Measurements from ENCODE around the gene POLR3B. TPM values are rescaled to one million over a fixed set of nuclear protein-coding genes. Genes with fewer than 3 reads are reported as not detected.

The POLR3B gene
- total RNA-seq, 1 donor from 2014 or later = 24.4 TPM

GRCh38 chr12:106412563-106412962 lies 55.0 kb downstream of the POLR3B start:
- no peak for DNase-seq (ENCODE audit: low spot score)

DNA sequence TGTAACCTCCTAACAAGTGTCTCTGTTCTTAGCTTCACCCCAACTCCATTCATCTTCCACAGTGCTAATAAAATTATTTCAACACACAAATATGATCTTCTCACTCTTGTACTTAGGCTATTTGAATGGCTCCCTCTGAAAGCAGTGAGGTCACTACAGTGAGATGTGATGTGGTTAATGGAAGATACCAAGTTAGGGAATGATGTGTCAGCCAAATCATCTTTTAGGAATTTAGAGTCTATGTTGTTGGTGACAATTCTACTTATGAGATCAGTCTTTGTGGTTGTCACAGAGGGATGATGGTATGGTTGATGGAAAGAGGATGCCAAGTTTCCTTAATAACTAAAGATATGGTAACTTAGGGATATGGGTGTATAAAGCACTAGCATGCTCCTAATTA lies 57.6 kb downstream of the POLR3B start:
- DNase-seq (ENCODE audit: low spot score) = no peak

DNA sequence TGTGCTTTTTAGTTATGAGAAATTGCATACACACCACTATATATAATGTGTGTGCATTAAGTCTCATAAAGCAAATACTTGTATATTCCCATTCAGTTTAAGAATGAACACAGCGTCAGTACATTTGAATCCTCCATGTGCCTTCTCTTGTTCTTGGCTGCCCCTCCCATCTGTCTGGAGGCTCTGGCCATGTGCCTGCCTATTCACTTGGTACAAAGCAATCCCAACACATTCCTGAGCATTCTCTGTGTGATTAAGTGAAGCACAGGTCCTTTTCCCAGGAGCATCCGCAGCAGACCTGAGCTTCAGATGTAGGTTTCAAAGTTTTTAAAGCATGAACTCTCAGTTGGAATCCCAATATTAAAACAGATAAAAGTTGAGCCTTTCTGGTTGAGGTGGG lies 58.7 kb downstream of the POLR3B start:
- DNase-seq (ENCODE audit: low spot score) = no peak

DNA sequence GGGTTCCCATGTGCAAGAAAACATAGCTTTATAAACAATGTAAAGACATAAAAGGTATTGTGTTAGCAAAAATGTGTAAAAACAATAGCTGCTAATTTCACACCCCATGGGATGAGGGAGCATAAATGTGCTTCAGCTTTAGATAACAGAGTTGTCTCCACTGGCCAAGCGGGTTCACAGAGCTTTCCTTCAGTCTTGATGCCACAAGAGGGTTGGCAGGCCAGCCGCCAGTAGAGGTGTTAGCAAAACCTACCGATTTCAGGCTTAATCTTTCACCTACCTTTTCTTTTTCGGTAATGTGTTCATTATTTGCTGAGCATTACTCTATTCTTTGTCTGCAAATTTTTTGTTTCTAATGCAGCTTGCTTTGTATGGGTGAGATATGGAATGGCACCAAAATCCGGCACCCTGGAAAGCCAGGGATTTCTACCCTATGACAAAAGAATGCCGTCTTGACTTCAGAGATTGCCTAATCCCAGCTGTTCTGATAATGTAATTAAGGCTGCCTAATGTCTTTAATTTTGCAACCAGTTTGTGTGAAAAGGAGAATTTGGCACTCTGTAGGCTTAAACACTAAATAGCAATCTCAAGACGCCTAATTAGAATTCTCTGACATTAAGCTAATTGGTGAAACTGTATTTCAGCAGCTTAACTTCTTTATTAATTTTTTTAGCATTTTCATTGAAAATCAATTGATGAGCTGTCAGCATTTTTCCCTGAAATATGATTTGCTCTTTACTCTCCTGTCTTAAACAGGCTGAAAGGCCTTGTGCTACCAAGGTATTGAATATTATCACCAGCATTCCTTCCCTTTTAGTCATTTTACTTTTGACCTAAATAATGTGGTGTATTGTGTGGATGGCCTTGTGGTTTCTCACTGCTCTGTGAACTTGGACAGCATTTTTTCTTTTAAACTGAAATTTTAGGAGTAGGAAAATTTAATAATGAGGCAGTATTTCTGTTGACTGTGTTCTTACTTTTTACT lies 60.7 kb downstream of the POLR3B start:
- DNase-seq (ENCODE audit: low spot score) = no peak

GRCh38 chr12:106418970-106419369 lies 61.4 kb downstream of the POLR3B start:
- DNase-seq (ENCODE audit: low spot score) = no peak

DNA sequence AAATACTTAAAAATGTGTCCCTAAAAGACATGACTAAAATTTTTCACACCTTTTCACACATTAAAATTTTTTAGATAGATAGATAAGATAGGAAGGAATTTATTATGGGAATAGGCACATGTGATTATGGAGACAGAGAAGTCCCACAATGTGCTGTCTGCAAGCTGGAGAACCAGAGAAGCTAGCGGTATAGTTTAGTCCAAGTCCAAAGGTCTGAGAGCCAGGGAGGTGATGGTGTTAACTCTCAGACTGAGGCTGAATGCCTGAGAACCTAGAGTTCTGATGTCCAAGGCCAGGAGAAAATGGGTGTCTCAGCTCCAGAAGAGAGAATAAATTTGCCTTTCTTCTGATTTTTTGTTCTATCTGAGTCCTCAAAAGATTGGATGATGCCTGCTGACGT lies 65.7 kb downstream of the POLR3B start:
- DNase-seq (ENCODE audit: low spot score) = no peak

- no peak for DNase-seq (ENCODE audit: low spot score)
Measured at GRCh38 chr12:106425061-106425702, 67.6 kb downstream of the POLR3B start.

DNA sequence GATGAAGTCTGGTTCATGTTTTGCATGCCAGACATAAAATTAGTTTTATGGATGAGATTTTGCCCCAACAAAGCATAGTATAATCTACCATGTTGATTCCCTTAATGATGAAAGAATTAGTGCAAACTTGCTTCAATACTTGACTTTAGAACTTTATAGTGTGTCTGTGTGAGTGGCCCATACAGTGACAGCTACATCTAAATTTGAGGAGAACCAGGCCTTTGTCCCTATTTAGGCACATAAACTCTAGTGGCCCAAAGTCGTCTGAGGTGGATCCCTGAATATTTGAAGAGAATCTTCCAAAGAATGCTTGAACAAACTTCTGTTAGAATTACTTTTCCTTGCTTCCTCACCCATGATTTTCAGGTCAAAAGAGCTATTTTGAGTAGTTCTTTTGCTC lies 70.4 kb downstream of the POLR3B start:
- no peak for DNase-seq (ENCODE audit: low spot score)

- no peak for DNase-seq (ENCODE audit: low spot score)
Measured at GRCh38 chr12:106428384-106428783, 70.8 kb downstream of the POLR3B start.

DNA sequence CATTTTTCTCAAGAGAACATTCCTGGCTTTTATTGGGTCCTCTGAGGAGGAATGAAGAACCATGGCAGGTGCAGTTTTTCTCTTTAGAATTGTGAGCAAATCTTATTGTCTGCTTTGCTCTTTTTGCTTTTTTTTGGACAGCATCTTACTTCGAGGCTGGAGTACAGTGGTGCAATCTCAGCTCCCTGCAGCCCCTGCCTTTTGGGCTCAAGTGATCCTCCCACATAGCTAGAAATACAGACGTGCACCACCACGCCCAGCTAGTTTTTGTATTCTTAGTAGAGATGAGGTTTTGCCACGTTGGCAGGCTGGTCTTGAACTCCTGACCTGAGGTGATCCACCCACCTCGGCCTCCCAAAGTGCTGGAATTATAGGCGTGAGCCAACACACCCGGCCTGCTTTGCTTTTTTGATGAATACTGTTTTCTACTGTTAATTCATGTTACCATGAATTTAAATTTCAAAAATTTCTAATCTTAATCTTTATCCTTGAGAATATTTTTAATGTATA lies 71.5 kb downstream of the POLR3B start:
- no peak for DNase-seq (ENCODE audit: low spot score)

GRCh38 chr12:106429636-106430035 lies 72.1 kb downstream of the POLR3B start:
- no peak for DNase-seq (ENCODE audit: low spot score)

DNA sequence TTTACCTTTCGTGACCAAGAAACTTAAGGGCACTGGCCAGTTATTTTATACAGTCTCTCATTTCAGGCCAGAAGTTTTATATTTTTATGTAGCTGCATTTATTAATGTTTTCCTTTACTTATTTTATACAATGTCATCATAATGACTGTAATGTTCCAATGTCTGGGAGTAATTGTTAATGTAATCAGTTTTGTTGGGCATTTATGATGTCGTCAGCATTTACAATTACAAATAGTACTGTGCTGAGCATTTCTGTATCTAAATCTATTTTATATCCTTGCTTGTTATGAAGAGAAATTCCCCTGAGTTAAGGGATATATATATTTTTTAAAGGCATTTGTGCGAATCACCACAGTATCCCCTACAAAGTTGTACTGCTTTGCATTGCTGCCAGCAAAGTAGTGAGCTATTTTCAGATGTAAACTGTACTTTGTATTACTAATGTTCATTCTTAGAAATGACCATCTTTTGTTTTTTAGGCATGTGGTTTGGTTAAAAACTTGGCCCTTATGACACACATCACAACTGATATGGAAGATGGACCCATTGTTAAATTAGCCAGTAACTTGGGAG lies 74.4 kb downstream of the POLR3B start:
- no peak for DNase-seq (ENCODE audit: low spot score)

GRCh38 chr12:106433055-106433454 lies 75.5 kb downstream of the POLR3B start:
- DNase-seq (ENCODE audit: low spot score) = no peak

GRCh38 chr12:106434526-106434925 lies 77.0 kb downstream of the POLR3B start:
- DNase-seq (ENCODE audit: low spot score) = no peak

- no peak for DNase-seq (ENCODE audit: low spot score)
Measured at GRCh38 chr12:106436164-106436563, 78.6 kb downstream of the POLR3B start.

DNA sequence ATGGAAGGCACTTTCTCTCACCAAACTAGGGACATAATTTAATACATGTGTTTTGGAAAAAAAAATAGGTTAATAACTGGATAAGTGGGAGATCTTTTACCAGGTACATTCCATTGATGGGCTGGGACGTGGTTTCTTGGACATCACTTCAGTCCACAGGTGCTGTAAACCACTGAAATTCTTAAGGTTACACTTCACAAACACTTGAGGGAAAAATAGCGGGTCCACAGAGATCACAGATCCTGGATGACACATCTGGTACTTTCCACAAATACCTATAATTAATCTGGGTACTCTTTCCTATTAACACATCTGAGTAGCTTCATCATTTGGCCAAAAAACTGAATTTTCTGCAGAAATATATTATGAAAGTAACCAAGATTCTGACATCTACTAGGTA lies 85.0 kb downstream of the POLR3B start:
- no peak for DNase-seq (ENCODE audit: low spot score)

- DNase-seq (ENCODE audit: low spot score) = no peak
Measured at GRCh38 chr12:106445053-106445452, 87.5 kb downstream of the POLR3B start.

GRCh38 chr12:106445959-106446358 lies 88.4 kb downstream of the POLR3B start:
- no peak for DNase-seq (ENCODE audit: low spot score)

GRCh38 chr12:106446419-106447092 lies 89.0 kb downstream of the POLR3B start:
- DNase-seq (ENCODE audit: low spot score) = no peak

- DNase-seq (ENCODE audit: low spot score) = no peak
Measured at GRCh38 chr12:106452309-106452708, 94.8 kb downstream of the POLR3B start.

- no peak for DNase-seq (ENCODE audit: low spot score)
Measured at GRCh38 chr12:106455111-106455510, 97.6 kb downstream of the POLR3B start.

DNA sequence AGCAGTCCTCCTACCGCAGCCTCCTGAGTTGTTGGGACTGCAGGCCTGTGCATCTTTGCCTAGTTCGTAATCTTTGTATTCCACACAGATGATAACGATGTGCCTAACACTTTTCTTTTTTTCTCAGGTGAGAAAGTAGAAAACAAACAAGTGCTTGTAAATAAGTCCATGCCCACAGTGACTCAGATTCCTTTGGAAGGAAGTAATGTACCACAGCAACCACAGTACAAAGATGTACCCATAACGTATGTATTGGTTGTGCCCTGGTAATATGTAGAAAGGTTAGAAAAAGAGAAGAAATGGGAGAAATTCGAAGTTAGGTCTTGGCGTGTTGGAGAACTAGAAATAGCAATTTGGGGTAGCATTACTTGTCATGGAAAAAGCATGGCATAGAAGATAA lies 101.6 kb downstream of the POLR3B start:
- DNase-seq (ENCODE audit: low spot score) = no peak

Measured in ureter (tissue), 1 donor.